HEK293T (cell line): ENCODE data around the gene GRIK2.

Experiments
- CTBP1 ChIP-seq: fragments of 450-650 bp; IDR thresholded peaks from 2 replicates; pipeline ENCODE4 v1.6.1; 2016; ENCODE audit warnings: borderline replicate concordance
- ELF4 ChIP-seq: fragments of 450-650 bp; IDR thresholded peaks from 2 replicates; pipeline ENCODE4 v1.6.1; 2017; ENCODE audit warnings: antibody characterized with exemption
- FOXA1 ChIP-seq: fragments of 450-650 bp; IDR thresholded peaks from 2 replicates; pipeline ENCODE4 v1.6.1; 2016; ENCODE audit warnings: mild to moderate bottlenecking
- FOXK2 ChIP-seq: fragments of 450-650 bp; IDR thresholded peaks from 2 replicates; pipeline ENCODE4 v1.6.1; 2016; ENCODE audit warnings: mild to moderate bottlenecking
- FOXM1 ChIP-seq: fragments of 450-650 bp; IDR thresholded peaks from 2 replicates; pipeline ENCODE4 v1.6.1; 2017; ENCODE audit warnings: mild to moderate bottlenecking, borderline replicate concordance
- L3MBTL2 ChIP-seq: fragments of 450-650 bp; conservative IDR thresholded peaks from 2 replicates; pipeline ENCODE4 v1.6.1; 2016; ENCODE audit warnings: mild to moderate bottlenecking
- LEF1 ChIP-seq: fragments of 450-650 bp; IDR thresholded peaks from 2 replicates; pipeline ENCODE4 v1.6.1; 2017; ENCODE audit warnings: mild to moderate bottlenecking, borderline replicate concordance
- SP1 ChIP-seq: fragments of 450-650 bp; IDR thresholded peaks from 2 replicates; pipeline ENCODE4 v1.6.1; 2017
- TARDBP ChIP-seq: fragments of 450-650 bp; IDR thresholded peaks from 2 replicates; pipeline ENCODE4 v1.6.1; 2016
- ZNF384 ChIP-seq: fragments of 450-650 bp; IDR thresholded peaks from 2 replicates; pipeline ENCODE4 v1.6.1; 2016
- TF ChIP-seq, protein P1 (sequence below): fragments of 450-650 bp; IDR thresholded peaks from 2 replicates; pipeline ENCODE4 v1.6.1; 2016

DNA sequence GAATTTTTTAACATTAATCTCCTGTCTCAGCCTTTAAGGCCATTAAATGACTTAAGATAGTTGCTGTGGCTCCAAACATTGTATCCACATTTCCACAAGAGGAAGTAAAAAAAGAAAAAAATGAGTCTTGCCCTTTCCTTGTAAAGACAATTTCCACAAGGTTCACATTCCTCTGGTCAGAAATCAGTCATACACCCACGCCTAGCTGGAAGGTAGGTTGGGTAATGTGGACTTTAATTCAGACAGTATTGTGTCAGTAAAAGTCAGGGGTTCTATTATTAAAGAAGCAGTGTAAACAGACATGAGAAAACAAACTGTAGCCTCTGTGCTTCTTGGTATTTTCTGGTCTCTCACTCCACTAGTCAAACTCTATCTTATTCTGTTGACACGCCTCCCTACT is 682.0 kb downstream of the GRIK2 start:
- no peak for TF ChIP-seq ELF4
- TF ChIP-seq, protein P1, sequence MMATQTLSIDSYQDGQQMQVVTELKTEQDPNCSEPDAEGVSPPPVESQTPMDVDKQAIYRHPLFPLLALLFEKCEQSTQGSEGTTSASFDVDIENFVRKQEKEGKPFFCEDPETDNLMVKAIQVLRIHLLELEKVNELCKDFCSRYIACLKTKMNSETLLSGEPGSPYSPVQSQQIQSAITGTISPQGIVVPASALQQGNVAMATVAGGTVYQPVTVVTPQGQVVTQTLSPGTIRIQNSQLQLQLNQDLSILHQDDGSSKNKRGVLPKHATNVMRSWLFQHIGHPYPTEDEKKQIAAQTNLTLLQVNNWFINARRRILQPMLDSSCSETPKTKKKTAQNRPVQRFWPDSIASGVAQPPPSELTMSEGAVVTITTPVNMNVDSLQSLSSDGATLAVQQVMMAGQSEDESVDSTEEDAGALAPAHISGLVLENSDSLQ: no peak
- TF ChIP-seq FOXA1: no peak
- no peak for TF ChIP-seq CTBP1
- TF ChIP-seq TARDBP: no peak
- no peak for TF ChIP-seq FOXK2
- TF ChIP-seq FOXM1: no peak
- TF ChIP-seq SP1: no peak
- no peak for TF ChIP-seq L3MBTL2
- no peak for TF ChIP-seq ZNF384
- no peak for TF ChIP-seq LEF1
